GM21576 (cell line): ENCODE measurements around the gene SLC8B1.

Experiments
- ATAC-seq: cut with Tn5 transposase; IDR thresholded peaks from one replicate; pipeline ENCODE4 v1.9.1; 2021; ENCODE audit warnings: mild to moderate bottlenecking, moderate library complexity; ENCODE audit not compliant: unreplicated experiment

SLC8B1 gene

DNA sequence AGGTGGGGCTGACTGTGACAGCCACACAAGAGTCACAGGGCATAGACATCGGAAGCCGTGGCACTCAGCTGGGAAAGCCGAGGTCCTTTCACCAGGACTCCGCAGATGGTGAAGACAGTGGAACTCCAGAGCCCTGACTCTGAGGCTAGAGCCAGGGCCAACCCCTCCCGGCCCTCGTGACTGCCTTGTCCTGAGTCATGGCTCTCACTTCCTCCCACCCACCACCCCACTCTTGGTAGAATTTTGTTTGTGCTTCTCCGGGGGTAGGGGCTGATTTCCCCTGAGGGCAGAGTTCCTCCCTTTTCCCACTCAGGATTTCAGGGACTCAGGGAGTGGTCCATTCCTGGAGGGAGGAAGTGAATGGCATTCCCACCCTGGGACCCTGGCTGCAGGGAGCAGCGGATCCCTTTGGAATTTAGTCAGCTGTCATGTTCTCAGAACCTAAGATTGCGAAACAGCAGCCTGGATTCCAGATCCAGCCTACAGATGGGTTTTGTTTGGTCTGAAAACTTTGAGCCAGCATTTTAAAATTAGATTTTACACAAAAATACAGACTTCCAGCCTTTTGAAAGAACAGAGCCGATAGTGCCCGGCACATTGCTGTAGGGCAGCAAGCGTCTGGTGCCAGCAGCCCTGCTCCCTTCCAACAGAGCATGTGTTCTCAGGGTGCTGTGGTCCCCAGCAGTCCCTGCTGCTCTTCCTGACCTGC lies 62.9 kb downstream of the SLC8B1 start:
- no peak for ATAC-seq

DNA sequence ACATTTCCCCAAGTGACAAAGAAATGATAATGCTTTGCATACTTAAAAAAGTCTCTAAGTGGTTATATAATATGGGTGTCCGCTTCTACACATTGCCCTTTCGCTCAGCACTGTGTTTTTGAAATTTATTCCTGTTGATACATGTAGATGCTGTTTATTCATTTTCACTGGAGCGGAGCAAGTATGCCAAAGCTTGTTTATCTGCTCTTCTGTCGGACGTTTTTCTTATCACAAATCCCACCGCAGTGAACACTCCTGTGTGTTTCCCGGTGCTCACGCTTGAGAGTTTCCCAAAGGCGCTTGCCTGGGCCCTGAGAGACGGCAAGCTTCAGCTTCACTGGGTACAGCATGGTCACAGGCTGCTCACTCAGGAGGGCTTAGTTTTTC lies 63.5 kb downstream of the SLC8B1 start:
- no peak for ATAC-seq

DNA sequence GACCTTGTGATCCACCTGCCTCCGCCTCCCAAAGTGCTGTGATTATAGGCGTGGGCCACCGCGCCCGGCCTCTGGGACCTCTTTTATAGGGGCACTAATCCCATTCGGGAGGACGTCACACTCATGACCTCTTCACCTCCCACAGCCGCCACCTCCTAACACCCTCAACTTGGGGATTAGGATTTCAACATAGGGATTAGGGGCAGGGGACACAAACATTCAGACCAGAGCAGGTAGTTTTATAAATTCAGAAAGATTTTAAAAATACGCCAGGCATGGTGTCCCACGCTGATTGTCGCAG lies 64.2 kb downstream of the SLC8B1 start:
- no peak for ATAC-seq

DNA sequence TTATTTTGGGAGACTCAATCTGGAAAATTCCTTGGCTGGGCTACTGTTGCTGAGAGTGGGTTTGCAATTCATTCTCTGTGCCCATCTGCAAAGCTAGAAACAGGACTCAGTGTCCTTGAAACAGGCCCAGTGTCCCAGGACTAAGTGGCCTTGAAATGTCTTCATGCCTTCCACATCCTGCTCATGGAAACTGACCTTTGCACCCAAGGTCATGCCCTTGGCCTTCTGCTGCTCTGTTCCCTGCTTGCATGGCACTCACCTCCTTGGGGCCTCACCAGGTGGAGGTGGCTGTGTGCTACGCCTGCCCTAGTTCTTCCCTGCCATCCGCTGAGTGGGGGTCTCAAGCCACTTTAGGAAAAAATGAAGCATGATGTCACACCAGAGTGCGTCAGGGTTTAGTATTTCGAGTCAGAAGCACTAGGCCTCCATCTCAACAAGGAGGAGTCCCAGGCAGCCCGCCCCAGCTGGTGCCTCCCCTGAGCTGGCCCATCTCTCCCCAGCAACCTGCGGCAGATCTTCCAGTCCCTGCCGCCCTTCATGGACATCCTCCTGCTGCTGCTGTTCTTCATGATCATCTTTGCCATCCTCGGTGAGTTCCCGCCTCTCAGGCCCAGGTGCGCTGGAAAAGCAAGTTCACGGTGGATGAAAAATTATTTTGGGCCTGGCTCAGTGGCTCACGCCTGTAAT lies 65.5 kb downstream of the SLC8B1 start:
- ATAC-seq: no peak

DNA sequence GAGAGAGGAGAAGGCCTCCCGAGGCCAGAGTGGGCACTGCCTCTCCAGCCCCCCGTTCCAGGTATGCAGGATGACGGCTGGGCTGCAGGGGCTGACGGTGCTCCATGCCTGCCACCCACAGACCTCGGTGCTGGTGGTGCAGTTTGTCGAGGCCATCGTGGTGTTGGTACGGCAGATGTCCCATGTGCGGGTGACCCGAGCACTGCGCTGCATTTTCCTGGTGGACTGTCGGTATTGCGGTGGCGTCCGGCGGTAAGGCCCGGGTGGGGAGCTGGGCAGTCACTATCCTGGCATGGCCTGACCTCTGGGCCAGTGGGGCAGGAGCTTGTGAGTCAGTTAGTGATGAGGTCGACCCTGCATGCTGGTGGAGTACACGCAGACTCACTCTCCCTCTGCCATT lies 66.3 kb downstream of the SLC8B1 start:
- ATAC-seq: no peak

DNA sequence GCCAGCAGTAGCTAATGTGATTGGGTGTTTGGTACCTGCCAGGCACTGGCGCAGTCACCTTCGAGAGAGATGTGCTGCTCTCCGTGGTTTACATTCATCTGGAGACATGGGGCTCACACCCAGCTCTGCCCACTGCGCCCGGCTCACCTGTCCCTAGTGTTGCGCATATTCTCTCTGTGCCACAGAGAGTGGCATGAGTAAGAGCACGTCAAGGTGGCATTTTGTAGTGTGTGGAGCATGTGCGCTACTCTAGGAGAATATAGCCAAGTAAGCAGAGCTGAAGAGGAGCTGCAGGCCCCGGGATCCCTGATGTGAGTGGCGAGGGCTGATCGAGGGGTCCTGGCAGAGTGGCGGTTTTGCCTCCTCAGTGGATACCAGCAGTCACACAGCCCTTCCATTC lies 66.8 kb downstream of the SLC8B1 start:
- no peak for ATAC-seq

DNA sequence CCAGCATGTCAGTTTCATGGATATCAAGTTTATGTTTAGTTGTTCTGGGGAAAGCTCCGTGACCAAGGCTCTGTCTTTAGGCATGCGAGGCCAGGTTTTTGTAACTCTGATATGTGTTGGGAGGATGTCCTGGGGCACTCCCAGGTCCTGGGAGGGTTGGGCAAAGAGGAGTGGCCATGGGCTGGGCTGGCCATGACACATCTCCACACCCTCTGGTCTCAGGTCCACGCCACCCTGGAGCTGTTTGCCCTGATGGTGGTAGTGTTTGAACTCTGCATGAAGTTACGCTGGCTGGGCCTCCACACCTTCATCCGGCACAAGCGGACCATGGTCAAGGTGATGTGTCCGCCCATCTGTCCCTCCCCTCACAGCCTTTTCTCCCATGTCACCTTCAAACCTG lies 67.3 kb downstream of the SLC8B1 start:
- no peak for ATAC-seq

DNA sequence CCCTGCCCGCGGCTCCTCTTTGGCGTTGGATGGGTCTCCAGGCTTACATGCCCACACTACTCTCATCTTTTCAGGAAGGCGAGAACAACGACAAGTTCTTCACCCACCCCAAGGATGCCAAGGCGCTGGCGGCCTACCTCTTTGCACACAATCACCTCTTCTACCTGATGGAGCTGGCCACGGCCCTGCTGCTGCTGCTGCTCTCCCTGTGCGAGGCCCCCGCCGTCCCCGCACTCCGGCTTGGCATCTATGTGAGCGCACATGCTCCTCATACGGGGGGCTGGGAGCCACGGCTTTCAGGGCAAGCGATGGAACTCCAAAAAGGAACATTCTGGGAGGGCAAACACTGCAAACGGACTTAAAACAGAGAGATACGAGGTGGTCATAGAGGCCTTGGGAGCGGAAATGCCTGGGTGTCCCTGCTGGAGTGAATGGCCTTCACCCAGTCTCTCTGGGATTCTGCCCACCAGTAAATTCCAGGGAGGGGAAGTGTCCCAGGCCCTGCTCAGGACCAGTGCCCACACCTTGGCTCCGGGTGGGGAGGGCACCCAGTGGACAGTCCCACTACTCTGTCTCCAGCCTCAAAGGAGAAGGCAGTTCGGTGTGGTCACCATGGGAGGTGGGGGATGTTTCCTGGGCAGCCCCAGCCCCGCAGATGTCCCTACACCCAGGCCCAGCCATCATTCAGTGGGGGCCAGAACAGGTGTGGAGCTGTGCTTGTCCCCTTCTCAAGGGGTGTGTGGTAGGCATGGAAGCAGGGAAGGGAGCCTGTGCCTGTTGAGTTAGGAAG lies 68.6 kb downstream of the SLC8B1 start:
- no peak for ATAC-seq

DNA sequence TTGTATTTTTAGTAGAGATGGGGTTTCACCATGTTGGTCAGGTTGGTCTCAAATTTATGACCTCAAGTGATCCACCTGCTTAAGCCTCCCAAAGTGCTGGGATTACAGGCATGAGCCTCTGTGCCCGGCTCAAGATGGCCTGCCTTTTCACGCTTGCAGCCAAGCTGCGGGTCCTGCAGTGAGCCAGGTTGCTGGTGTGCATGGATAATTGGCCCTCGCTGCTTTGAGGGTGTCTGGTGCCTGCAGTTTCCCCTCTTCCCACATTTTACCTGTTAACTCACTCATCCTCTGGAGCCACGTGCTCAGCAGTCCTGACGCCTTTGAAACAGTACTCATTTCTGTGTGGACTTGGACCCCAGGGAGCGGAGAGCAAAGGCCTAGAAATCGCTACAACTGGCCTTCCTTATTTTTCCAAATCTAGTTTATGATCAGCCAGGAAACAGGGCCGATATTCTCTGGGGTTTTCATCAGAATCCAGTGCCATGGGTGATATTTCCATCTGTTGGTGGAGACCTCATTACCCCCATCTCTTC lies 71.4 kb downstream of the SLC8B1 start:
- ATAC-seq: no peak

DNA sequence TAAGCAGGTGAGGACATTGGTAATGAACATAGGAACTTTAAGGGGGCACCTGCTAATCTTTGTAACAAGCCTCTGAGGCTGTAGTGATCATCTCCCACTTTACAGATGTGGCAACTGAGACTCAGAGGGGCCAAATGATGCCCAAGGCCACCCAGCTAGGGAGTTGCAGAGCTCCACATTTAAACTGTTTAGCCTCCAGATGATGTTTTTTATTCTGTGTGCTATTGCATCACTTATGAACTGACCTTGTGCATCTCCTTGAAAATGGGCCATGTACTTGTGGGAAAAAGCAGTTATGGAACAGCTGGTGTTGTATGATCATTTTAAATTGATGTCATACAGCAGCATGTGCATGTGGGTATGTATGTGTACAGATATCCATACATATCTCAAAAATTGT lies 72.2 kb downstream of the SLC8B1 start:
- ATAC-seq: no peak

DNA sequence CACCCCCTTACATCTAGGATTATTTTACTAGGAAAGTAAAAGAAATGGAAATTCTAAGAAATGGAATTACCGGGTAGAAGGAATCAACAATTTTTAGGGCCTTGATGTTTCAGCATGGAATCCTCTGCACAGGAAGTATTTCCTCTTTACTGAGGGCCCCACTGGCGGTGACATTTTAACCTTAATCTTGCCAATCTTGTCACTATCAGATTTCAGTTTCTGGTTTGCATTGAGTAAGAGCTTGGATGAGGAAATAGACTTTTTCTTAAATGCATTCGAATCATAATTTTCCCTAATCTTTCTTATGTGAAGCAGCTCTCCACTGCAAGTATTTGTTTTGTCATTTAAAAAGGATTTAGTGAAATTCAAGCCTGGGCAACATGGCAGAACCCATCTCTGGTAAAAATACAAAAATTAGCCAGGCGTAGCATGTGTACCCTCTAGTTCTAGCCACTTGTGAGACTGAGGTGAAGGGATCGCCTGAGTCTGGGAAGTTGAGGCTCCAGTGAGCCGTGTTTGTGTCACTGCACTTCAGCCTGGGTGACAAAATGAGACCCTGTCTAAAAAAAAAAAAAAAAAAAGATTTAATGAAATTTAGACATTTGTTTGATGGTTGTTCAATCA lies 73.0 kb downstream of the SLC8B1 start:
- no peak for ATAC-seq

DNA sequence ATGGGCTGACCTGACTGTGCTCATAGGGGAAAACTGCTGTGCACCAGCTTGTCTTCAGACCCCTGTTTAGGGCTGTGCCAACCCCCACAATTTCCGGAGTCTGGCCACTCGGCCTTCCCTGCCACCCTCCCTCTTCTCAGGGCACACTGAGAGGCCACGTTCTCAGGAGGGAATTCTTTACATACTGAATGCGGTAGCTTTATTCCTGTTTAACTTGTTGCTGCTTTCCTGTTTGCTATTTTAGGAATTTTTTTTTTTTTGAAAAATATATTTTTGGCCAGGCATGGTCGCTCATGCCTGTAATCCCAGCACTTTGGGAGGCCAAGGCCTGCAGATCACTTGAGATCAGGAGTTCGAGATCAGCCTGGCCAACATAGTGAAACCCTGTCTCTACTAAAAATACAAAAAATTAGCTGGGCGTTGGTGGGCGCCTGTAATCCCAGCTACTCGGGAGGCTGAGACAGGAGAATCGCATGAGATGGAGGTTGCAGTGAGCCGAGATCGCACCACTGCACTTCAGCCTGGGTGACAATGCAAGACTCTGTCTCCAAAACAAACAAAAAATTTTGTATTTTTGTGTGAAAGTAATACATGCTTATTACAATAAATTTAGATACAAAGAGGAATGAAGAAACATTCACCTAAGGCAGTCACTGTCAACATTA lies 74.1 kb downstream of the SLC8B1 start:
- ATAC-seq: no peak

DNA sequence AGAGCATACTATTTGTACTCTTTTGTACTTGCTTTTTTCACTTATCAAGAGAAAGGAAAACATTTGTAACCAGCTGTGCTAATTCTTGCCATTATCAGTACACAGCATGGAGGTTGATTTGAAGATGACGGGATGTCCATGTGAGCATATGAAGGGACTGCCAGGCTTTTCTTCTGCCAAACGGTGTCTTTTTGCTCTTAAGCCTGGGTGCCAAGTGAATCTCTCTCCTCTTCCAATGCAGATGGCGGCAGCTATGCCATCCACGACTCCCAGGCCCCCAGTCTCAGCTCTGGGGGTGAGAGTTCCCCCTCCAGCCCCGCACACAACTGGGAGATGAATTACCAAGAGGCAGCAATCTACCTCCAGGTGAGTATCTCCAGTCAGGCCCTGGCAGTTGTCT lies 74.8 kb downstream of the SLC8B1 start:
- ATAC-seq: no peak

DNA sequence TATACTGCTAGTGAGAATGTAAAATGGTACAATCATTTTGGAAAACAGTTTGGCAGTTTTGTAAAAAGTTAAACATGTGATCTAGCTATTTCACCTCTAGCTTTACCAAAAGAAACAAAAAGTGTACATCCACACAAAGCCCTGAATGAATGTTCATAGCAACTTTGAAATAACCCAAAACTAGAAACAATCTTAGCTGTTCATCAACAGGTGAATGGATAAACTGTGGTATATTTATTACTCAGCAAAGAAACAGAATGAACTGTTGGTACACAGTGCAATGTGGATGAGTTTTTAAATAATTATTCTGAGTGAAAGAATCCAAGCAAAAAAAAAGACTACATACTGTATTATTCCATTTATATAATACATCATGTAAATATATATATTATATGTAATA lies 77.3 kb downstream of the SLC8B1 start:
- no peak for ATAC-seq

DNA sequence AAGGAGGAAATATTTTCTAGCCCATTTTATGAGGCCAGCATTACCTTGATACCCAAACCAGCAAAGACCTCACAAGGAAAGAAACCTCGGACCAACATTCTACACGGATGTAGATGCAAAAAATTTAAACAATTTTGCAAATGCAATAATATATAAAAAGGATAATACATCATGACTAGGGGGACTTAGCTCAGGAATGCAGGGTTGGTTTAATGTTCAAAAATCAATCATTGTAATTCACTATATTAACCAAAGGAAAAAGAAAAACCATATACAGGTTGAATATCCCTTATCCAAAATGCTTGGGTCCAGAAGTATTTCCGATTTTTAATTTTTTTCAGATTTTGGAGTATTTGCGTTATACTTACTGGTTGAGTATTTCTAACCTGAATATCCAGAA lies 80.6 kb downstream of the SLC8B1 start:
- ATAC-seq: no peak

DNA sequence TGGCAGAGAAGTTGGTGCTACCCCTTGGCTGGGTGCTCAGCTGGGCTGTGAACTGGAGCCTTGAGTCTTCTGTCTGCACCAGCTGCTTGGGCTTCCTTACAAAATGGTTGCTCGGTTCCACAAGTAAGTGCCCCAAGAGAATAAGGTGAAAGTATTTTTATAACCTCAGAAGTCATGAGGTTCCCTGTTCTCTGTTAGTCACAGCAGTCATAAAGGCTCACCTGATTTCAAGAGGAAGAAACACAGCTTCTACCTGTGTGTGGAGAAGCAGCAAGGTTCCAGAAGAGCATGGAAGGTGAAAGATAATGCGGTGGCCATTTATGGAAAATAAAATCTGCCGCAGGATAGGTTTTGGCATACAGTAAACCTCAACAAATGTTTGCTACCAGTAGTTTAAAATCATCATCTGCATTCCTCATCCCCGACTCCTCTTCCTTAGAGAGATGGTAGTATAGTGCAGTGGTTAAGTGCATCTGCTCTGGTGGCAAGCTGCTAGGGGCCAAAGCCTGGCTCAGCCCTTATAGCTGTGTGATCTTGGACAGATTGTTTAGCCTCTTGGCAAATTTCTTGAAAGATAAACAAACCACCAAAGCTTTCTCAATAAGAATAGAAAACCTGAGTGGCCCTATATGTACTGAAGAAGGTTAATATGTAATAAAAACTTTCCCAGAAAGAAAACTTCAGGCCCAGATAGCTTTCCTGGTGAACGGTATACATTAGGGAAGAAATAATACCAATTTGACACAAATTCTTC lies 81.2 kb downstream of the SLC8B1 start:
- no peak for ATAC-seq

DNA sequence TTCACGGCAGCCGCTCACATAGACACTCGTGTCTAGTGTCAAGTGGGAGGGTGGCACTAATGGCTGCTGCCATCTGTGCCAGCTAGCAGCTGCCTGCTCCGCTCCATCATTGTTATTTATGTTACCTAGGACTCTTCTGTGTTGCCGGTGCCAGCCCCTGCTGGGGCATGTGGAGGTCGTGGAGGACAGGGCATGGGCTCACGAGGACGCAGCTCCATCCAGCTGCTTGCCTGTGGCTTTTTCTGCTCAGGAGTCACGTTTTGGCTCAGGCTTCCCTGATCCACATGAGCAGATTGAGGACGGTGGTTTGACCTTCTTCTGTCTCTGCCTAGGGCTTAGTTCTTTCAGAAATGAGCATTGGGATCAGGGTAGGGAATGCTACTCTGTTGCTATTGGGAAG lies 82.4 kb downstream of the SLC8B1 start:
- ATAC-seq: no peak

DNA sequence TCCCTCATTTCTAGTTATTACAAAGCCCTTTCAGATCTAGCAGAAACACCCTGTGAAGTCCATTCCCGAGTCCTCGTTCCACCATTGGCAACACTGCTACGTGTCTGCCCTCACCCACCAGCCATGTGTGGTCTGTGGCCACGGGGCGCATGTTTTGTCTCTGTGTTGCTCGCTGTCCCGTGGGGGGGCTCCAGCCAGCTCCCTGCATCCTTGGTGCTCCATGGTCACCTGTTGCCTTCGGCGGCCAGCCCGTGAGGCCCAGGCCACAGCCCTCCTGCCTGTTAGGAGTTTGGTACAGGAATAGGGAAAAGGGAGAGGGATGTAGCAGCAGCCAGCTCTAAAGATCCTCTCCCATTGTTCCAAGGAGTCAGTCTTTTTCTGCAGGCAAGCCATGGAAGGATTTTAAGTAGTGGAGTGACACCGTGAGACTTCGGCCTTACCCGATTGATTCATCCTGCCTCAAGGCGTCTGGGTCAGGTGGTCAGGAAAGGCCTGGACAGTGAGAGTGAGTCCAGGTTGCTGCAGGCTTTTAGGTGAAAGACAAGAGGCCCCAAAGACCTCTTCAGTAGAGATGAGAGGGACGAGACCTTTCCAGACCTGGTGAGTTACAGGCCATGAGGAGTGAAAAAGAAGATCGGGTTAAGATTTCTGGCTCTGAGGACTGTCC lies 83.4 kb downstream of the SLC8B1 start:
- no peak for ATAC-seq

DNA sequence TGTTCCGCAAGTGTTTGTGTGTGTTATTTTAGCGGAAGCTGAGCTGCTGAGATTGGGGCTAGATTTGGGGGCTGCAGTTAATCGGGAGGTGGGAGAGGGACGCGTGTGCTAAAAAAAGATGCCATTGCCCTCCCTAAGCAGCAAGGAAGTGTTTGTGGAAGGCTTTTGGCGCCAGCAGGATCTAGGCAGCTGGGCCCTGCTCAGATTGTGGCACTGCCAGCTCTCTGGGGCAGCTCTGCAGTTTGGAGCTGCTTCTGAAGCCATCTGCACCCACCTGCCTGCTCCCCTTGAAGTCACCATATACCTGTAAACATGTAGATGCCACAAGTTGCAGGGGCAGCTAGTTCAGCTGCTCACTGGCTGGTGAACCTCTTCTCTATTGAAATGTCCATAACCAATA lies 84.9 kb downstream of the SLC8B1 start:
- ATAC-seq: no peak

DNA sequence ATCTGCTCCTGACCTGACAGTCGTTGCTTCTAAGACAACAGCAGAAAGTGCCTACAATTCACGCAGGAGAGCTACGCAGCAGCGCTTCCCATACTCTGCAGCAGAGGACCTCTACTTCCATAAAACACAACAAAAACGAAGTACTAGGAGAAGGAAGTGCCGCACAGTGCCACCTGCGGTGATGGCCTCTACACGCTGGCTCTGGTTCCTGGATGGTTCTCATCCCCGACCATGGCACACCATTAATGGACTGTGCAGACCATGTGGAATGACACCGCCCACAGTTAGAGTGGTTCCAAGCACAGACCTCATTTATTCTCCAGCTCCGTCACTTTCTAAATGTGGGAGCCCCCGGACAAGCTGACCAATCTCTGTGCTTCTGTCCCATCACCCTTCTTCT lies 85.4 kb downstream of the SLC8B1 start:
- no peak for ATAC-seq
